Fibroblast of the aortic adventitia (primary cell): Measurements from ENCODE around the gene TPST2. TPM values are rescaled to one million over a fixed set of nuclear protein-coding genes. Genes with fewer than 3 reads are reported as not detected.

ENCODE experiments used
- DNase-seq: peaks from one replicate; pipeline ENCODE4 v3.0.0-alpha.2; 2010; ENCODE audit warnings: low read depth
- H3K4me3 ChIP-seq: 2 replicates; pipeline ENCODE4 v1.5.1; 2011; ENCODE audit warnings: low read depth, mild to moderate bottlenecking, control low read depth, low read length, moderate library complexity
- CTCF ChIP-seq: IDR thresholded peaks from 2 replicates; pipeline ENCODE4 v1.5.1; 2011; ENCODE audit warnings: mild to moderate bottlenecking, low read length, control low read depth, inconsistent platforms; ENCODE audit not compliant: insufficient read depth
- total RNA-seq: library from RNA; depleted of rRNA; stranded (reverse); fragments of >200 nt; gene quantifications from 2 replicates; pipeline ENCODE4 v1.2.3, GENCODE V29; 2012; ENCODE audit warnings: low replicate concordance

TPST2 gene
- total RNA-seq, 1 donor: 15.5 TPM

DNA sequence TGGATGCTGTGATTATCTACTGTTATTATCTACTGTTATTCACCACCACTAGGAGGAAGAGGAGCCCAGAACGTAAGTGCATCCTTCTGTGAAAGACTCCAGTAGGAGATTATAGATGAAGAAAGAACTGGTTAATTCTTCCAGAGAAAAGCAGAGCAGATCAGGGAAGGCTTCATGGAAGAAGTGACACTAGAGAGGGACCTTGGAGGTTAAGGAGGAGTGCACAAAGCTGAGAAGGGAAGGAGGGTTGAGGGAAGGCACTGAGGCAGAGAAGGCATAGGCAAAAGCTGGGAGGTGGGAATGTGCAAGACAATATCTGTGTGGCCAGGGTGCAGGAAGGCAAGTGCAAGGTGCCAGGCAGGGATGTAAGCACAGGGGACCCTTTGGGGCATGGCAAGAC is 14.4 kb upstream of the TPST2 start:
- TF ChIP-seq CTCF: no peak
- DNase-seq: no peak
- no peak overlapping the region for H3K4me3 ChIP-seq

DNA sequence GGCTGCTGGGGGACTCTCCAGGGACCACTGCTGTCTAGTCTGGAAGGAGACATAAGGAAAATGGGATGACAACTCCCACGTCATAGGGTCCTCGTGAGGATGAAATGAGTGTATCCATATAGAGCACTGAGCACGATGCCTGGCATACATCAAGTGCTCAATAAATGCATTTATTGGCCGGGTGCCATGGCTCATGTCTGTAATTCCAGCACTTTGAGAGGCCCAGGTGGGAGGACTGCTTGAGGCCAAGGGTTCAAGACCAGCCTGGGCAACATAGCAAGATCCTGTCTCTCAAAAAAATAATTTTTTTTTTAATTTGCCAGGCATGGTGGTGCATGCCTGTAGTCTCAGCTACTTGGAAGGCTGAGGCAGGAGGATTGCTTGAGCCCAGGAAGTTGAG is 12.2 kb upstream of the TPST2 start:
- DNase-seq: no peak
- no peak overlapping the region for H3K4me3 ChIP-seq
- no peak for TF ChIP-seq CTCF

DNA sequence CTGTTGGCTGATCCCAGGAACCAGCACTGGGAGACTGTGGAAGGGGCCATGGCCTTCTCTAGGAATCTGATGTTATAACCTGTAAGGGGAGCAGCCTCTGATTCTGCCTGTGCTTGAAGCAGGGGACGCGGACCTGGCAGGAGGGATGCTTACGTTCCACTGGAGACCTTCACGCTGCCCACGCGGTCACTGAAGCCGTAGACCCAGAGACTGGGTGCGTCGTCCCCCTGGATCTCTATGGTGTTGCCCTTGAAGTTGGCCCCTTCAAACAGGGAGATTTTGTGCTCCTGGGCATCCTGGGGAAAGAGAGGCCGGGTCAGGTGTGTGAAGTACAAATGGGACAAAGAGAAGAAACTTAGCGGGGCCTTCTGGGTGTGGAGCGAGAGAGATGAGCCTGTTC is 11.8 kb upstream of the TPST2 start:
- no peak for TF ChIP-seq CTCF
- DNase-seq: no peak
- no peak overlapping the region for H3K4me3 ChIP-seq

DNA sequence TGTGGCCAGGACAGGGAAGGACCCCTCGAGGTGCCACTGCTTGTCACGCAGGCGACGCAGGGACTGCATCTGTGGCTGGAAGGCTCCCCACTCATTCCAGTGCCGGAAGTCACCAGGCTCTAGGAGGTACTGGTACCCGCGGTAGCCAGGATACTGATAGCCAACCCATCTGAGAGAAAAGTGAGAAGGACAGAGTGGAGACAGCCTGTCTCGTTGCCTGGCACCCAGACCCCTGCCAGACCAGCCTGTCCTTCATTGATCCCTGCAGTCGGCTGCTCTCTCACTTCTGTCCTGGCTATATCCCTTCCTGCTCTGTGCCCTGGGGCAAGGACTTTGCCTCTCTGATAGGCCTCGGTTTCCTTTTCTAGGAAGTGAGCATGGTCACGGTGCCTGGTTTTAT is 9.6 kb upstream of the TPST2 start:
- TF ChIP-seq CTCF: no peak
- no peak for DNase-seq
- no peak overlapping the region for H3K4me3 ChIP-seq

DNA sequence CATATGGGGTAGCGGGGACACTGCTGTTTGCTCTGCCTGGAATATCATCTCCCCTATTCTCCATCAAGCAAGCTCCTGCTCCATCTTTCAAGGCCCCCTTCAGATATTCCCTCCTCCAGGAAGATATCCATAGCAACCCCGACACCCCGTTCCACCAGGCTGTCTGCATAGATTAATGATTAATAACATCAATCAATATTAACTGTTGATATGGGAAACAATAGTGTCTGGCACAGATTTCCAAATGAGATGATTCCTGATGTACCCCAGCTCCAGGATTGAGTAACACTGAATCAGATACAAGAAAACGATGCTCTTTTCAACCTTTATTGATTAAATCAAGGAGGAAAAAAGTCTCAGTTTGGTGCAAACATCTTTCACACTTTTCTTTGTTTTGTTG is 7.5 kb upstream of the TPST2 start:
- no peak for TF ChIP-seq CTCF
- DNase-seq: no peak

DNA sequence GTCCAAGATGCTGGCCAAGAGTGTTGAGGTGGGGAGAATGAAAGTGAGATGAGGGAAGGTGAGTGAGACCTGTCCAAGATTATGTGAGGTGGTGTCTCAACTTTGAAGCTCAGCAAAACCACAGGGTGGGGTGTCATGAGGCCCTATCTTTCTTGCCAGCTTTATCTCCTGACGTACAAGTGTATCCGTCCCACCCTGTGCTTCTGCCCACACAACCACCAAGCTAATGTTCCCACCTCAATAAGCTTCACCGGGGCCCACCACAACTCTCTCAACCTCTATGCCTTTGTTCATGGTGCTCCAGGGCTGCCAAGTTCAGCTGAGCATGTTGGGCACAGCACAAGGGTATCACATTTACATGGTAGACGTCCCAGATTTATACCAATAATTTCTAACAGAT is 7.1 kb upstream of the TPST2 start:
- no peak for DNase-seq
- TF ChIP-seq CTCF: no peak
- no peak overlapping the region for H3K4me3 ChIP-seq

More for the DNA sequence above, 7.5 kb upstream of the TPST2 start:
- H3K4me3 ChIP-seq: no peak overlapping the region

- DNase-seq: no peak
- no peak overlapping the region for H3K4me3 ChIP-seq
- TF ChIP-seq CTCF: no peak
These were observed 3.8 kb upstream of the TPST2 start for GRCh38 chr22:26593763-26594162.
